GM12878 (cell line): Measurements from ENCODE around the gene CDH5. TPM values are rescaled to one million over a fixed set of nuclear protein-coding genes. Genes with fewer than 3 reads are reported as not detected.

Experiments used
- ATAC-seq: fragments of 200-7000 bp; cut with Tn5 transposase; 3 replicates; pipeline ENCODE4 v1.9.1; 2020; ENCODE audit warnings: mild to moderate bottlenecking, moderate library complexity
- BruUV-seq: library from RNA; stranded (reverse); fragments of 400-500 nt; replicated peaks from 2 replicates; lab custom pipeline; 2021; lab: Mats Ljungman, UMichigan
- CTCF ChIA-PET: fragments of 300-600 bp; sonication (Branson Sonifier 250); formaldehyde crosslinking; extraction: SDS; loops from one replicate; lab custom pipeline; 2021; ENCODE audit warnings: inconsistent platforms; lab: Yijun Ruan, JAX
- POLR2A ChIA-PET: fragments of 350-600 bp; formaldehyde crosslinking; extraction: SDS; loops from one replicate; lab custom pipeline; 2021; ENCODE audit warnings: inconsistent platforms; lab: Charles Lee
- RAD21 ChIA-PET: fragments of 300-600 bp; sonication (Branson Sonifier 250); formaldehyde crosslinking; loops from one replicate; lab custom pipeline; 2023; ENCODE audit warnings: antibody characterized with exemption; ENCODE audit not compliant: unreplicated experiment; lab: Charles Lee
- SMC1A ChIA-PET: fragments of 300-600 bp; sonication (Branson Sonifier 250); formaldehyde crosslinking; loops from one replicate; lab custom pipeline; 2023; ENCODE audit not compliant: unreplicated experiment, uncharacterized antibody; lab: Charles Lee
- DNase-seq: peaks from one replicate; pipeline ENCODE4 v3.0.0-alpha.2; 2011; ENCODE audit warnings: low read depth, low spot score
- FAIRE-seq: peaks from 3 replicates; lab custom pipeline; 2011; peaks lifted over from hg19 to GRCh38; lab: Jason Lieb, UNC
- H2AFZ ChIP-seq: 2 replicates; pipeline ENCODE4 v1.6.0; 2011; ENCODE audit warnings: low read depth, low read length, control low read depth; ENCODE audit not compliant: control insufficient read depth
- H3K27ac ChIP-seq: 2 replicates; pipeline ENCODE4 v1.5.1; 2011; ENCODE audit warnings: control low read depth; ENCODE audit not compliant: control insufficient read depth, insufficient read depth
- H3K27me3 ChIP-seq, 2 experiments: replicated peaks in 1 of 2; 2 replicates each; pipeline versions ENCODE4 v1.6.0 to v1.6.1; 2011; ENCODE audit warnings: low read length in 1 of 2; ENCODE audit not compliant: control insufficient read depth in 2 of 2, insufficient read depth in 2 of 2
- H3K36me3 ChIP-seq, 2 experiments: 2 replicates each; pipeline ENCODE4 v1.5.1; 2011; ENCODE audit warnings: low read length in 1 of 2; ENCODE audit not compliant: control insufficient read depth in 2 of 2, insufficient read depth in 2 of 2
- H3K4me1 ChIP-seq: 2 replicates; pipeline ENCODE4 v1.6.1; 2011; ENCODE audit warnings: mild to moderate bottlenecking, low read length, moderate library complexity, mixed read lengths; ENCODE audit not compliant: control insufficient read depth, insufficient read depth
- H3K4me2 ChIP-seq: 2 replicates; pipeline ENCODE4 v1.6.0; 2011; ENCODE audit warnings: control low read depth; ENCODE audit not compliant: control insufficient read depth, insufficient read depth
- H3K4me3 ChIP-seq: fragments of 200-600 bp; sonication (generic); 2 replicates; pipeline ENCODE4 v1.5.1; 2016
- H3K79me2 ChIP-seq: 2 replicates; pipeline ENCODE4 v1.6.0; 2011; ENCODE audit warnings: low read length; ENCODE audit not compliant: control insufficient read depth, insufficient read depth
- H3K9ac ChIP-seq: 2 replicates; pipeline ENCODE4 v1.8.0; 2011; ENCODE audit warnings: low read length, control low read depth, mixed read lengths; ENCODE audit not compliant: control insufficient read depth, insufficient read depth
- H3K9me3 ChIP-seq: replicated peaks from 3 replicates; pipeline ENCODE4 v1.5.1; 2011; ENCODE audit warnings: mild to moderate bottlenecking, low read length; ENCODE audit not compliant: control insufficient read depth, insufficient read depth
- H4K20me1 ChIP-seq: 2 replicates; pipeline ENCODE4 v1.6.0; 2011; ENCODE audit not compliant: control insufficient read depth, insufficient read depth
- ATF3 ChIP-seq: IDR thresholded peaks from 2 replicates; pipeline ENCODE4 v1.6.1; 2011; ENCODE audit warnings: low read depth, mild to moderate bottlenecking, low read length, moderate library complexity, borderline replicate concordance; ENCODE audit errors: extremely low read depth
- FOS ChIP-seq: IDR thresholded peaks from 3 replicates; pipeline ENCODE4 v1.6.1; 2011; ENCODE audit warnings: borderline replicate concordance; ENCODE audit not compliant: insufficient read length; ENCODE audit errors: extremely low read depth
- HDAC6 ChIP-seq: fragments of 200-600 bp; sonication (generic); IDR thresholded peaks from one replicate; pipeline ENCODE4 v1.8.0; 2017; ENCODE audit warnings: antibody characterized with exemption; ENCODE audit not compliant: unreplicated experiment
- JUND ChIP-seq: IDR thresholded peaks from 2 replicates; pipeline ENCODE4 v1.6.1; 2012; ENCODE audit warnings: low read depth, mild to moderate bottlenecking, low read length, improper control_type of control experiment, moderate library complexity
- MTA3 ChIP-seq: IDR thresholded peaks from 2 replicates; pipeline ENCODE4 v1.6.1; 2012; ENCODE audit warnings: low read length, inconsistent platforms, borderline replicate concordance
- NFXL1 ChIP-seq: fragments of 450-650 bp; IDR thresholded peaks from 2 replicates; pipeline ENCODE4 v1.6.1; 2017; ENCODE audit warnings: antibody characterized with exemption, mild to moderate bottlenecking, borderline replicate concordance
- NR2C2 ChIP-seq: IDR thresholded peaks from 2 replicates; pipeline ENCODE4 v1.6.1; 2011; ENCODE audit warnings: borderline replicate concordance, low read depth; ENCODE audit not compliant: control insufficient read depth, insufficient read length
- POU2F2 ChIP-seq: IDR thresholded peaks from 3 replicates; pipeline ENCODE4 v1.6.1; 2011; ENCODE audit warnings: low read depth, mild to moderate bottlenecking, low read length, borderline replicate concordance
- SKIL ChIP-seq: fragments of 450-650 bp; IDR thresholded peaks from 2 replicates; pipeline ENCODE4 v1.6.1; 2017; ENCODE audit warnings: mild to moderate bottlenecking, low read depth, inconsistent platforms; ENCODE audit not compliant: poor library complexity, severe bottlenecking
- SREBF2 ChIP-seq: IDR thresholded peaks from 2 replicates; pipeline ENCODE4 v1.6.1; 2012; ENCODE audit warnings: mild to moderate bottlenecking, low read length
- SUPT20H ChIP-seq: IDR thresholded peaks from 2 replicates; pipeline ENCODE4 v1.6.1; 2011; ENCODE audit warnings: low read depth, mild to moderate bottlenecking, low read length, moderate library complexity, borderline replicate concordance; ENCODE audit not compliant: control insufficient read depth
- TCF12 ChIP-seq: IDR thresholded peaks from 2 replicates; pipeline ENCODE4 v1.6.1; 2011; ENCODE audit warnings: low read depth, mild to moderate bottlenecking, low read length
- ZNF207 ChIP-seq: fragments of 450-650 bp; IDR thresholded peaks from 2 replicates; pipeline ENCODE4 v1.6.1; 2014; ENCODE audit warnings: antibody characterized with exemption, mild to moderate bottlenecking, borderline replicate concordance
- WGBS: methylation state at CpG from one replicate; pipeline ENCODE4 v1.1.6; 2016; ENCODE audit warnings: low lambda C conversion rate; ENCODE audit not compliant: insufficient replicate concordance, insufficient coverage; ENCODE audit errors: missing lambda C conversion rate; 5-methylcytosine and 5-hydroxymethylcytosine counted together
- in situ Hi-C: fragments of 300-500 bp; cut with MboI; formaldehyde crosslinking; loops from 9 replicates; pipeline ENCODE4 v1.14.3; 2018; ENCODE audit warnings: mixed read lengths
- intact Hi-C: fragments of 100-400 bp; cut with micrococcal nuclease; formaldehyde crosslinking; loops from one replicate; pipeline ENCODE4 v1.14.2; 2022; ENCODE audit not compliant: unreplicated experiment
- polyA plus RNA-seq, 11 experiments: library from polyadenylated mRNA; depleted of rRNA in 4 of 11; unstranded in 6 of 11; stranded (reverse) in 5 of 11; fragments of >200 nt; fragmentation: Nextera tagmentation in 4 of 11; fragmentation: Illumina TruSeq in 1 of 11; extraction: Ambion mirVana in 4 of 11; extraction: Trizol in 1 of 11; gene quantifications; 1 replicate in 1 of 11; 2 replicates in 10 of 11; pipeline versions ENCODE4 v1.2.1 to v1.2.3, GENCODE V29; 2011 to 2016; ENCODE audit warnings: inconsistent platforms in 2 of 11, missing spikeins in 2 of 11, low read depth in 1 of 11
- total RNA-seq, 4 experiments: library from RNA; depleted of rRNA in 3 of 4; stranded (reverse); fragments of >200 nt in 3 of 4; fragmentation: Illumina TruSeq in 1 of 4; extraction: Trizol in 1 of 4; gene quantifications; 2 replicates each; pipeline versions ENCODE4 v1.2.1 to v1.2.3, GENCODE V29; 2013 to 2021
- TF ChIP-seq, protein P1 (sequence below): fragments of 450-650 bp; IDR thresholded peaks from 2 replicates; pipeline ENCODE4 v1.6.1; 2016; ENCODE audit warnings: mild to moderate bottlenecking

The CDH5 gene
- total and polyA plus RNA-seq, 10 of the 15 experiments (the other 5 are each of a cell fraction or from before 2014, with no cell fraction given) = not detected

DNA sequence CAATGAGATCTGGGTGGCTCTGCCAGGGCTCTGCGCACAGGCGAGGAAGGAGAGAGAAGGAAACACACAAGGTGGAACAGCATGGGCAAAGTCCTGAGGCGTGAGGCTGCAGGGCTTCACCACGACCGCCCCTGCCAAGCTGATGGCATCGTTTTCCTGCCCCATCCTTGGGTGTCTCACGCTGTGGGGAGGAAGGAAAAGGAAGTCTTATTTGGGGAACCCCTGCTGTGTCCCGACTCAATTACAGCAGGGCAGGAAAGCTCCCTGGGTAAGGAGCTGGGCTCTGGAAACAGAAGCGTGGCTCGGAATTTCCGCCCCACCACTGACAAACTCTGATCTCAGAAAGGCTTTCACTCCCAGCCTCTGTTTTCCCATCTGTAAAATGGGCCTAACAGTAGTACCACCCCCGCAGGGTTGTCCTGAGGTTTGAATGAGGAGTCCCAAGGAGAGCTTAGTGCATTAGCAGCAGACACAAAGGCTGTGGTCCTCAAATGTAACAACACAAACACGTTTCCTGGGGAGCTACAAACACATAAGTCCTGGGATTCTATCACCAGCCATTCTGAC lies 3.2 kb upstream of the CDH5 start (continued):
- TF ChIP-seq SKIL = no peak
- no peak for TF ChIP-seq NR2C2
- TF ChIP-seq JUND = no peak
- TF ChIP-seq SUPT20H = no peak
- TF ChIP-seq NFXL1 = no peak

DNA sequence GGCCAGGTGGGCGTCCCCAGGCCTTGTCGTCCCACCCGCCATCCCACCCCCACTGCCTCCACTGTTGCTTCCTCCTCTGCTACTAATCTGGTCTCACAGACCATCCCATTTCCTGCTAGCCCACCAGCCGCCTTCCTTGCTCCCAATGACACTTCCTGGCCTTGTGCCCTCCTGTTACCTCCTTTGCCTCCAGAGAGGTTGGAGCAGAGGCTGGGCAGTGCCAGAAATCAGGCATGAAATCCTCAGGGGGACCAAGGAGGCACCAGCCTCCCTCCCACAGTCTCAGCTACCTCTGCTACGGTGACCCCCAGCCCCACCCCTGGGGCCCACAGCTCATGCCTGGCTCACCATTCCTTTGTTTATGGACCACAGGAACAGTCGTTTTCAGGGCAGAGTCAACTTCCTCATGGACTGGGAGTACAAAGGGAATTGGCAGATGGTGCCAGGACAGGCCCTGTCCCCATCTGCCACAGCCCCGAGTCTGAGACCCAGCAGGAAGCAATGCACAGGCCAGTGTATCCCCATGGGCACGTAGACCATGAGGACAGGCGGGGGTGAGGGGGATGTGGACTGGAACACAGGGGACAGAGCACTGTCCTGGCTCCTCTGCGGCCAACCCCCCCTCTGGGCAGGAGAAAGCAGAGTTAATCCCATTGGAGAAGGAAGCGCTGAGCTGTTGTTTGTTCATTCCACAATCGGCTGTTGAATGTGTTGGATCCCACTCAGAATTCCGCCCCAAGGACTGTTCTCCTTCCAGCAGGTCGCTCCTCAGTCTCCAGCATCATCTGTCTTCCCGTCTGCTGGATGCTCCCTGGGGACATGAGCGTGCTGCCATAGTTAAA lies 2.2 kb upstream of the CDH5 start:
- DNase-seq (no peak), ATAC-seq (no peak), FAIRE-seq (no peak)
- RAD21 ChIA-PET = no interaction called here
- CTCF ChIA-PET = interaction anchor here (0.5 to 1.3 kb wide), 4 partner anchors 9 to 1056 kb away, joined by 3 to 4 read pairs (median 3); no protein-coding TSS in a partner anchor
- H3K4me2 ChIP-seq = no peak overlapping the region
- BruUV-seq = no TSS peak
- H2AFZ ChIP-seq = no peak overlapping the region
- no peak overlapping the region for H3K4me3 ChIP-seq
- no peaks in the 10 kb centered on the region for H3K36me3 ChIP-seq
- intact Hi-C loops (no loop called here), in situ Hi-C loops (no loop called here)
- no peak overlapping the region for H3K9ac ChIP-seq
- H3K4me1 ChIP-seq = peaks cover 5% of the 10 kb centered on the region; the same call in 1 of the 2 replicates
- 6% methylated on average over 15 of the region's 16 CpGs for WGBS
- H4K20me1 ChIP-seq = no peaks in the 10 kb centered on the region
- POLR2A ChIA-PET = no interaction called here
- H3K27ac ChIP-seq = no peak overlapping the region
- SMC1A ChIA-PET = no interaction called here
- H3K9me3 ChIP-seq = no peaks in the 10 kb centered on the region; the same call in 2 of the 3 replicates
- H3K27me3 ChIP-seq = peaks cover 0 to 2% of the 10 kb centered on the region in 2 experiments; a peak in 3 of 4 replicates
- H3K79me2 ChIP-seq = no peaks in the 10 kb centered on the region
- TF ChIP-seq TCF12 (no peak), ZNF207 (no peak), ATF3 (no peak), NFXL1 (no peak), POU2F2 (no peak), SREBF2 (no peak), MTA3 (no peak), HDAC6 (no peak), FOS (no peak)
- TF ChIP-seq, protein P1, sequence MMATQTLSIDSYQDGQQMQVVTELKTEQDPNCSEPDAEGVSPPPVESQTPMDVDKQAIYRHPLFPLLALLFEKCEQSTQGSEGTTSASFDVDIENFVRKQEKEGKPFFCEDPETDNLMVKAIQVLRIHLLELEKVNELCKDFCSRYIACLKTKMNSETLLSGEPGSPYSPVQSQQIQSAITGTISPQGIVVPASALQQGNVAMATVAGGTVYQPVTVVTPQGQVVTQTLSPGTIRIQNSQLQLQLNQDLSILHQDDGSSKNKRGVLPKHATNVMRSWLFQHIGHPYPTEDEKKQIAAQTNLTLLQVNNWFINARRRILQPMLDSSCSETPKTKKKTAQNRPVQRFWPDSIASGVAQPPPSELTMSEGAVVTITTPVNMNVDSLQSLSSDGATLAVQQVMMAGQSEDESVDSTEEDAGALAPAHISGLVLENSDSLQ = no peak
